ENCODE data around the gene RASSF8.

The RASSF8 gene

GRCh38 chr12:26095186-26095585 is 136.7 kb downstream of the RASSF8 start:
- intact Hi-C loops (cut with DNase I) = loop anchor here (5.0 to 10.0 kb wide), 3 partner anchors 280 to 607 kb away; no protein-coding TSS in a partner anchor
- no peak for DNase-seq

- intact Hi-C loops (cut with DNase I) = loop anchor here (5.0 to 10.0 kb wide), 3 partner anchors 279 to 606 kb away; no protein-coding TSS in a partner anchor
- DNase-seq = no peak
Measured at GRCh38 chr12:26096036-26096435, 137.6 kb downstream of the RASSF8 start.

GRCh38 chr12:26097046-26097878 is 138.8 kb downstream of the RASSF8 start:
- peak; percentile 36 to 96 (median 76) for DNase-seq
- intact Hi-C loops (cut with DNase I) = loop anchor here (5.0 to 10.0 kb wide), 3 partner anchors 278 to 605 kb away; no protein-coding TSS in a partner anchor

GRCh38 chr12:26100666-26101349 is 142.3 kb downstream of the RASSF8 start:
- intact Hi-C loops (cut with DNase I) = no loop called here
- DNase-seq = no peak

GRCh38 chr12:26101350-26101734 is 142.9 kb downstream of the RASSF8 start:
- no peak for DNase-seq
- intact Hi-C loops (cut with DNase I) = no loop called here

- intact Hi-C loops (cut with DNase I) = no loop called here
- DNase-seq = no peak
Measured at GRCh38 chr12:26101763-26102162, 143.3 kb downstream of the RASSF8 start.

GRCh38 chr12:26102953-26103352 is 144.5 kb downstream of the RASSF8 start:
- no peak for DNase-seq
- intact Hi-C loops (cut with DNase I) = no loop called here

GRCh38 chr12:26106347-26106746 is 147.9 kb downstream of the RASSF8 start:
- DNase-seq = no peak
- intact Hi-C loops (cut with DNase I) = no loop called here

GRCh38 chr12:26108915-26109314 is 150.4 kb downstream of the RASSF8 start:
- DNase-seq = no peak
- intact Hi-C loops (cut with DNase I) = no loop called here

- no peak for DNase-seq
- intact Hi-C loops (cut with DNase I) = no loop called here
Measured at GRCh38 chr12:26109343-26109881, 150.9 kb downstream of the RASSF8 start.

- DNase-seq = no peak
- intact Hi-C loops (cut with DNase I) = loop anchor here (10.0 kb wide), 1 partner anchor 403 kb away; no protein-coding TSS in a partner anchor
Measured at GRCh38 chr12:26112232-26112631, 153.8 kb downstream of the RASSF8 start.

GRCh38 chr12:26112703-26113147 is 154.2 kb downstream of the RASSF8 start:
- intact Hi-C loops (cut with DNase I) = loop anchor here (10.0 kb wide), 1 partner anchor 402 kb away; no protein-coding TSS in a partner anchor
- DNase-seq = no peak

GRCh38 chr12:26113181-26113654 is 154.7 kb downstream of the RASSF8 start:
- DNase-seq = peak in 1 of 10 donors; percentile 58
- intact Hi-C loops (cut with DNase I) = loop anchor here (10.0 kb wide), 1 partner anchor 402 kb away; no protein-coding TSS in a partner anchor

GRCh38 chr12:26113853-26114719 is 155.6 kb downstream of the RASSF8 start:
- DNase-seq = peak; percentile 85 to 98 (median 90)
- intact Hi-C loops (cut with DNase I) = loop anchor here (10.0 kb wide), 1 partner anchor 401 kb away; no protein-coding TSS in a partner anchor

- intact Hi-C loops (cut with DNase I) = loop anchor here (5.0 to 10.0 kb wide), 2 partner anchors 400 to 587 kb away; no protein-coding TSS in a partner anchor
- peak in 1 of 10 donors; percentile 72 for DNase-seq
Measured at GRCh38 chr12:26114720-26115401, 156.4 kb downstream of the RASSF8 start.

- DNase-seq = no peak
- intact Hi-C loops (cut with DNase I) = loop anchor here (5.0 to 10.0 kb wide), 2 partner anchors 398 to 585 kb away; no protein-coding TSS in a partner anchor
Measured at GRCh38 chr12:26116829-26117715, 158.6 kb downstream of the RASSF8 start.

- DNase-seq = no peak
- intact Hi-C loops (cut with DNase I) = loop anchor here (5.0 to 10.0 kb wide), 2 partner anchors 396 to 584 kb away; no protein-coding TSS in a partner anchor
Measured at GRCh38 chr12:26118308-26118707, 159.8 kb downstream of the RASSF8 start.
